Neural cell (in vitro differentiated cells): ENCODE data around the gene NDST1. TPM values are rescaled to one million over a fixed set of nuclear protein-coding genes. Genes with fewer than 3 reads are reported as not detected.

ENCODE experiments used
- H2AFZ ChIP-seq: fragments of 200-600, 300-800 bp; sonication (generic), shearing (Covaris generic); 2 replicates; pipeline ENCODE4 v1.6.0; 2014; ENCODE audit warnings: low read depth, mild to moderate bottlenecking, antibody characterized with exemption, low read length, moderate library complexity
- H3F3A ChIP-seq: fragments of 200-600 bp; shearing (Covaris generic); 2 replicates; pipeline ENCODE4 v1.6.1; 2016; ENCODE audit warnings: mild to moderate bottlenecking, moderate library complexity, mixed read lengths, antibody characterized with exemption, low read length; ENCODE audit not compliant: insufficient read depth, poor library complexity, severe bottlenecking
- H3K27ac ChIP-seq: fragments of 200-600, 300-800 bp; sonication (generic), shearing (Covaris generic); 2 replicates; pipeline ENCODE4 v1.5.1; 2014; ENCODE audit warnings: mild to moderate bottlenecking, low read length, moderate library complexity
- H3K27me3 ChIP-seq: fragments of 300-800, 200-600 bp; sonication (generic), shearing (Covaris generic); 2 replicates; pipeline ENCODE4 v1.6.0; 2014; ENCODE audit warnings: mild to moderate bottlenecking, low read depth, low read length, moderate library complexity; ENCODE audit not compliant: insufficient read depth
- H3K36me3 ChIP-seq: fragments of 300-800, 200-600 bp; sonication (generic), shearing (Covaris generic); 2 replicates; pipeline ENCODE4 v1.5.1; 2014; ENCODE audit warnings: mild to moderate bottlenecking, antibody characterized with exemption, low read length, moderate library complexity; ENCODE audit not compliant: insufficient read depth
- H3K4me2 ChIP-seq: fragments of 300-800, 200-600 bp; sonication (generic), shearing (Covaris generic); 2 replicates; pipeline ENCODE4 v1.6.0; 2014; ENCODE audit warnings: mild to moderate bottlenecking, low read length
- H3K4me3 ChIP-seq: fragments of 300-800, 200-600 bp; sonication (generic), shearing (Covaris generic); 2 replicates; pipeline ENCODE4 v1.5.1; 2014; ENCODE audit warnings: mild to moderate bottlenecking, low read length, moderate library complexity
- H3K79me2 ChIP-seq: fragments of 200-600 bp; shearing (Covaris generic); replicated peaks from 2 replicates; pipeline ENCODE4 v1.6.0; 2014; ENCODE audit warnings: mild to moderate bottlenecking, low read length, moderate library complexity; ENCODE audit not compliant: insufficient read depth
- H3K9ac ChIP-seq: fragments of 300-800, 200-600 bp; sonication (generic), shearing (Covaris generic); 2 replicates; pipeline ENCODE4 v1.6.1; 2016; ENCODE audit warnings: mild to moderate bottlenecking, low read length, mixed read lengths
- H3K9me2 ChIP-seq: fragments of 200-600 bp; shearing (Covaris generic); 2 replicates; pipeline ENCODE4 v1.6.1; 2016; ENCODE audit warnings: mild to moderate bottlenecking, low read length, mixed read lengths; ENCODE audit not compliant: insufficient read depth
- H3K9me3 ChIP-seq: fragments of 200-600, 300-800 bp; sonication (generic), shearing (Covaris generic); 2 replicates; pipeline ENCODE4 v1.6.1; 2016; ENCODE audit warnings: mild to moderate bottlenecking, mixed run types, low read length, moderate library complexity, mixed read lengths
- H4K20me1 ChIP-seq: fragments of 200-600 bp; shearing (Covaris generic); 2 replicates; pipeline ENCODE4 v1.6.1; 2016; ENCODE audit warnings: mild to moderate bottlenecking, mixed run types; ENCODE audit not compliant: insufficient read depth
- EP300 ChIP-seq: fragments of 450-650 bp; conservative IDR thresholded peaks from 2 replicates; pipeline ENCODE4 v1.6.1; 2014; ENCODE audit warnings: antibody characterized with exemption, mild to moderate bottlenecking, moderate library complexity; ENCODE audit not compliant: poor library complexity, severe bottlenecking
- EZH2 ChIP-seq: fragments of 200-600, 300-800 bp; shearing (Covaris generic), sonication (generic); IDR thresholded peaks from 2 replicates; pipeline ENCODE4 v1.6.1; 2014; ENCODE audit warnings: antibody characterized with exemption, low read length, borderline replicate concordance, mild to moderate bottlenecking; ENCODE audit not compliant: insufficient read depth, poor library complexity, severe bottlenecking
- MXI1 ChIP-seq: fragments of 450-650 bp; conservative IDR thresholded peaks from 2 replicates; pipeline ENCODE4 v1.6.1; 2014; ENCODE audit warnings: antibody characterized with exemption, mild to moderate bottlenecking; ENCODE audit not compliant: poor library complexity, severe bottlenecking
- POLR2AphosphoS5 ChIP-seq: IDR thresholded peaks from 2 replicates; pipeline ENCODE4 v1.6.1; 2012
- RAD21 ChIP-seq: fragments of 450-650 bp; conservative IDR thresholded peaks from 2 replicates; pipeline ENCODE4 v1.6.1; 2014; ENCODE audit warnings: antibody characterized with exemption, mild to moderate bottlenecking, moderate library complexity
- SMC3 ChIP-seq: fragments of 450-650 bp; conservative IDR thresholded peaks from 2 replicates; pipeline ENCODE4 v1.6.1; 2014; ENCODE audit warnings: antibody characterized with exemption, mild to moderate bottlenecking, moderate library complexity; ENCODE audit not compliant: poor library complexity
- TAF1 ChIP-seq: IDR thresholded peaks from 2 replicates; pipeline ENCODE4 v1.6.1; 2012; ENCODE audit warnings: low read depth
- polyA plus RNA-seq: library from polyadenylated mRNA; depleted of rRNA; stranded (reverse); fragments of >200 nt; gene quantifications from 2 replicates; pipeline ENCODE4 v1.2.3, GENCODE V29; 2014
- TF ChIP-seq, protein P1 (sequence below): IDR thresholded peaks from 2 replicates; pipeline ENCODE4 v1.6.1; 2012; ENCODE audit warnings: borderline replicate concordance
- TF ChIP-seq, protein P2 (sequence below): fragments of 450-650 bp; IDR thresholded peaks from 2 replicates; pipeline ENCODE4 v1.5.1; 2014; ENCODE audit warnings: antibody characterized with exemption, mild to moderate bottlenecking, moderate library complexity; ENCODE audit not compliant: poor library complexity, severe bottlenecking

NDST1 gene
- polyA plus RNA-seq, 1 donor from 2014 or later, result 15.6 TPM

DNA sequence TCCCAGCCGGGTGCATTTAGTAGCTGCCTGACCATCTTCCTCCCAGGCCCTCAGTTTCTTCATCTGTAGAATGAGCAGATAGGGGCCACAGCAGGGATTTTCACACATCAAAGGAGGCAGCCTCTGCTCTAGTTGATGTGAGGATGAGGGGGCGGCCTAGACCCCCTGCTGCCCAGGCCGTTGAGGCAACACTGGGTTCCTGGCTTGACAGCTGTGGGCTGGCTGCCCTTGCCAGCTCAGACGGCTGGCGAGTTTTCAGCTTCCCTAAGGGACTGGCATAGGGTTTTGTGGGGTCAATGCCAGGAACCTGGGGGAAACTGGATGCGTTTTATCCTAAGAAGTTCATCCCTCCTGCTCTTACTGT lies 49.6 kb downstream of the NDST1 start:
- TF ChIP-seq, protein P1, sequence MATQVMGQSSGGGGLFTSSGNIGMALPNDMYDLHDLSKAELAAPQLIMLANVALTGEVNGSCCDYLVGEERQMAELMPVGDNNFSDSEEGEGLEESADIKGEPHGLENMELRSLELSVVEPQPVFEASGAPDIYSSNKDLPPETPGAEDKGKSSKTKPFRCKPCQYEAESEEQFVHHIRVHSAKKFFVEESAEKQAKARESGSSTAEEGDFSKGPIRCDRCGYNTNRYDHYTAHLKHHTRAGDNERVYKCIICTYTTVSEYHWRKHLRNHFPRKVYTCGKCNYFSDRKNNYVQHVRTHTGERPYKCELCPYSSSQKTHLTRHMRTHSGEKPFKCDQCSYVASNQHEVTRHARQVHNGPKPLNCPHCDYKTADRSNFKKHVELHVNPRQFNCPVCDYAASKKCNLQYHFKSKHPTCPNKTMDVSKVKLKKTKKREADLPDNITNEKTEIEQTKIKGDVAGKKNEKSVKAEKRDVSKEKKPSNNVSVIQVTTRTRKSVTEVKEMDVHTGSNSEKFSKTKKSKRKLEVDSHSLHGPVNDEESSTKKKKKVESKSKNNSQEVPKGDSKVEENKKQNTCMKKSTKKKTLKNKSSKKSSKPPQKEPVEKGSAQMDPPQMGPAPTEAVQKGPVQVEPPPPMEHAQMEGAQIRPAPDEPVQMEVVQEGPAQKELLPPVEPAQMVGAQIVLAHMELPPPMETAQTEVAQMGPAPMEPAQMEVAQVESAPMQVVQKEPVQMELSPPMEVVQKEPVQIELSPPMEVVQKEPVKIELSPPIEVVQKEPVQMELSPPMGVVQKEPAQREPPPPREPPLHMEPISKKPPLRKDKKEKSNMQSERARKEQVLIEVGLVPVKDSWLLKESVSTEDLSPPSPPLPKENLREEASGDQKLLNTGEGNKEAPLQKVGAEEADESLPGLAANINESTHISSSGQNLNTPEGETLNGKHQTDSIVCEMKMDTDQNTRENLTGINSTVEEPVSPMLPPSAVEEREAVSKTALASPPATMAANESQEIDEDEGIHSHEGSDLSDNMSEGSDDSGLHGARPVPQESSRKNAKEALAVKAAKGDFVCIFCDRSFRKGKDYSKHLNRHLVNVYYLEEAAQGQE, result no peak
- no peak for TF ChIP-seq RAD21
- TF ChIP-seq, protein P2, sequence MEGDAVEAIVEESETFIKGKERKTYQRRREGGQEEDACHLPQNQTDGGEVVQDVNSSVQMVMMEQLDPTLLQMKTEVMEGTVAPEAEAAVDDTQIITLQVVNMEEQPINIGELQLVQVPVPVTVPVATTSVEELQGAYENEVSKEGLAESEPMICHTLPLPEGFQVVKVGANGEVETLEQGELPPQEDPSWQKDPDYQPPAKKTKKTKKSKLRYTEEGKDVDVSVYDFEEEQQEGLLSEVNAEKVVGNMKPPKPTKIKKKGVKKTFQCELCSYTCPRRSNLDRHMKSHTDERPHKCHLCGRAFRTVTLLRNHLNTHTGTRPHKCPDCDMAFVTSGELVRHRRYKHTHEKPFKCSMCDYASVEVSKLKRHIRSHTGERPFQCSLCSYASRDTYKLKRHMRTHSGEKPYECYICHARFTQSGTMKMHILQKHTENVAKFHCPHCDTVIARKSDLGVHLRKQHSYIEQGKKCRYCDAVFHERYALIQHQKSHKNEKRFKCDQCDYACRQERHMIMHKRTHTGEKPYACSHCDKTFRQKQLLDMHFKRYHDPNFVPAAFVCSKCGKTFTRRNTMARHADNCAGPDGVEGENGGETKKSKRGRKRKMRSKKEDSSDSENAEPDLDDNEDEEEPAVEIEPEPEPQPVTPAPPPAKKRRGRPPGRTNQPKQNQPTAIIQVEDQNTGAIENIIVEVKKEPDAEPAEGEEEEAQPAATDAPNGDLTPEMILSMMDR, result no peak
- no peak for TF ChIP-seq EP300
- TF ChIP-seq MXI1, result no peak
- no peak for TF ChIP-seq SMC3
- TF ChIP-seq TAF1, result no peak
- TF ChIP-seq POLR2AphosphoS5, result no peak
- TF ChIP-seq EZH2, result no peak

DNA sequence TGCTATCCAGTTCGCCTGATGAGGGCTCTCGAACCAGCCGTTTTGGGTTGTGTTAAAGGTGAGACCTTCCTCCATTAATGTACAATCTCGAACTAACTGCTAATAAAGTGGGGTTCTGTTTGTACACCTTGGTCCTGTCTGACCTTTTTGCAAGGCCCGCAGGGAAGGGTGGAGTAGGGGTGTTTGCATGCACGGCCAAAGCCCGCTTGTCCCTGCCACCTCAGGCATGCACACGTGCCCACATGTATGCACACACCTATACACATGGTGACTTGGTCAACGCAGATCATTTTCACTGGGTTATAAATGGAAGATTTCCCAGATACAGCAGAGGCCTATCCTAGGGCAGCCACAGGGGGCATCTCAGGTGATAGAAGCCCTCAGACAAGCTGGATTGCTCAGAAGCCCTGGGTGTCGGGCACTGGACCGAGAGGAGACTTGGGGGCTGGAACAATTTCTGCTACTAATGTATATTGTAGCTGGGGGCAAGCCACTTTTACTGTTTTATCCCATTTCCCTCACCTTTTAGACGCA lies 50.2 kb downstream of the NDST1 start:
- Histone ChIP-seq H3K9ac (no peak overlapping the region), H3K27me3 (no peaks in the 10 kb centered on the region), H3K79me2 (no peaks in the 10 kb centered on the region), H3K4me2 (no peak overlapping the region), H3K36me3 (no peaks in the 10 kb centered on the region), H2AFZ (no peak overlapping the region), H4K20me1 (no peaks in the 10 kb centered on the region), H3K27ac (no peak overlapping the region), H3K9me2 (no peaks in the 10 kb centered on the region), H3F3A (no peaks in the 10 kb centered on the region), H3K4me3 (no peak overlapping the region), H3K9me3 (no peaks in the 10 kb centered on the region)
- TF ChIP-seq RAD21, result no peak
- TF ChIP-seq POLR2AphosphoS5, result no peak
- no peak for TF ChIP-seq MXI1
- no peak for TF ChIP-seq EZH2
- TF ChIP-seq EP300, result no peak
- TF ChIP-seq, protein P2, result no peak
- TF ChIP-seq, protein P1, result no peak
- no peak for TF ChIP-seq SMC3
- TF ChIP-seq TAF1, result no peak

More for the DNA sequence above, 49.6 kb downstream of the NDST1 start:
- Histone ChIP-seq H3K4me2 (no peak overlapping the region), H3F3A (no peaks in the 10 kb centered on the region), H3K79me2 (no peaks in the 10 kb centered on the region), H3K27ac (no peak overlapping the region), H3K36me3 (no peaks in the 10 kb centered on the region), H3K9me3 (no peaks in the 10 kb centered on the region), H4K20me1 (no peaks in the 10 kb centered on the region), H3K9me2 (no peaks in the 10 kb centered on the region), H2AFZ (no peak overlapping the region), H3K4me3 (no peak overlapping the region), H3K27me3 (no peaks in the 10 kb centered on the region), H3K9ac (no peak overlapping the region)
